Measurements from ENCODE around the gene RUFY3. TPM values are rescaled to one million over a fixed set of nuclear protein-coding genes. Genes with fewer than 3 reads are reported as not detected.

The RUFY3 gene
- total RNA-seq, 1 donor from 2014 or later: 43.2 TPM

GRCh38 chr4:70841211-70841610 is 119.4 kb downstream of the RUFY3 start:
- peaks cover 2% of the 10 kb centered on the region for H3K36me3 ChIP-seq (ENCODE audit: control insufficient read depth, insufficient read depth, low read length)
- H3K27me3 ChIP-seq (ENCODE audit: control insufficient read depth, insufficient read depth, low read length): no peaks in the 10 kb centered on the region
- FAIRE-seq (no peak), DNase-seq (ENCODE audit: low read depth) (no peak)
- TF ChIP-seq, protein P1, sequence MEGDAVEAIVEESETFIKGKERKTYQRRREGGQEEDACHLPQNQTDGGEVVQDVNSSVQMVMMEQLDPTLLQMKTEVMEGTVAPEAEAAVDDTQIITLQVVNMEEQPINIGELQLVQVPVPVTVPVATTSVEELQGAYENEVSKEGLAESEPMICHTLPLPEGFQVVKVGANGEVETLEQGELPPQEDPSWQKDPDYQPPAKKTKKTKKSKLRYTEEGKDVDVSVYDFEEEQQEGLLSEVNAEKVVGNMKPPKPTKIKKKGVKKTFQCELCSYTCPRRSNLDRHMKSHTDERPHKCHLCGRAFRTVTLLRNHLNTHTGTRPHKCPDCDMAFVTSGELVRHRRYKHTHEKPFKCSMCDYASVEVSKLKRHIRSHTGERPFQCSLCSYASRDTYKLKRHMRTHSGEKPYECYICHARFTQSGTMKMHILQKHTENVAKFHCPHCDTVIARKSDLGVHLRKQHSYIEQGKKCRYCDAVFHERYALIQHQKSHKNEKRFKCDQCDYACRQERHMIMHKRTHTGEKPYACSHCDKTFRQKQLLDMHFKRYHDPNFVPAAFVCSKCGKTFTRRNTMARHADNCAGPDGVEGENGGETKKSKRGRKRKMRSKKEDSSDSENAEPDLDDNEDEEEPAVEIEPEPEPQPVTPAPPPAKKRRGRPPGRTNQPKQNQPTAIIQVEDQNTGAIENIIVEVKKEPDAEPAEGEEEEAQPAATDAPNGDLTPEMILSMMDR (IDR thresholded peaks at IDR 0.05; ENCODE audit: insufficient read depth, low read length, severe bottlenecking): no peak
- H3K4me3 ChIP-seq (ENCODE audit: low read depth, low read length): no peak overlapping the region

DNA sequence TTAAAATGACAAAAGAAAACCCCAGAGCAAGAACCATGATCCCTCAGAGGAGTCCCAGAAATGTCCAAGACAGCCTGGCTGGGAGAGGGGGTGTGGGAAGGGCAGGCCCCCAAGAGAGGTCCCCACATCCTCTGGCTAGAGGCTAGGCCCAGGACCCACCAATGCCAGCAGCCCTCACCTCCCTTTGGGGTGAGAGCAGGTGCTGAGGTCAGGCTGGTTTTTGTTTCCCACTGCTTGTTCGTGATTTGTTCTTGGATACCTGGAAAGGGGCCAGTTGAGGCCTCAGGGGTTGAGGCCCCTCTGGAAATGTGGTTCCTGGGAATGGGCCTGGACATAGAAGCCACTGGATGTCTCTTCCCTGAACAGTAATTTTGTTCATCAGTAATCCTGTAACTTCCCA is 120.2 kb downstream of the RUFY3 start:
- no peaks in the 10 kb centered on the region for H3K27me3 ChIP-seq (ENCODE audit: control insufficient read depth, insufficient read depth, low read length)
- FAIRE-seq: no peak
- TF ChIP-seq, protein P1 (IDR thresholded peaks at IDR 0.05; ENCODE audit: insufficient read depth, low read length, severe bottlenecking): no peak
- no peak for DNase-seq (ENCODE audit: low read depth)
- no peaks in the 10 kb centered on the region for H3K36me3 ChIP-seq (ENCODE audit: control insufficient read depth, insufficient read depth, low read length)
- no peak overlapping the region for H3K4me3 ChIP-seq (ENCODE audit: low read depth, low read length)

DNA sequence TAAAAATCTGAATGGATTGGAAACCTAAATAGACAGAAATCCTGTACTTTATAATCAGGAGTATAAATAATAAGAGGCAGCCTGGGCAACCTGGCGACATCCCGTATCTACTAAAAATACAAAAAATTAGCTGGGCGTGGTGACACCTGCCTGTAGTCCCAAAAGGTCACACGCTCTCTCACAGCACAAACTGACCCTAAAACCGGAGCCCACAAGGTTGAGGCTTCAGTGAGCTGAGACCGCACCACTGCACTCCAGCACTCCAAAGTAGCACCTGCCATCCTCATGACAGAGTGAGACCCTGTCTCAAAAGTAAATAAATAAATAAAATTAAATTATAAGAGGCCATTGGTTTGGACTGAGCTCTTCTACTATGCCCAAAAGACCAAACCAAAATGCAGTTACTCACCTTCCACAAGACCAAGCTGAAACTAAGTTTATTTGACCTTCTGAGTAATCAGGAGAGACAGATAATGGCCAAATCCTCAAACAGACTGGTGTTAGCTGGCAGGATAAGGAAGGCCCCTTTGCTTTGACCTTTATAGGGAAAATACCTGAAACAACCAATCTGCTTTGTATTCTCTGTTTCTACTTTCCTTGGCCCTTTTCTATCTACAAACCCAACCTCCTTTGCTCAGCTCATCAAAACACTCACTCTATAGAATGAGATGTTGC is 121.1 kb downstream of the RUFY3 start:
- Histone ChIP-seq H3K4me3 (ENCODE audit: low read depth, low read length) (no peak overlapping the region), H3K27me3 (ENCODE audit: control insufficient read depth, insufficient read depth, low read length) (no peaks in the 10 kb centered on the region), H3K36me3 (ENCODE audit: control insufficient read depth, insufficient read depth, low read length) (no peaks in the 10 kb centered on the region)
- TF ChIP-seq, protein P1 (IDR thresholded peaks at IDR 0.05; ENCODE audit: insufficient read depth, low read length, severe bottlenecking): no peak
- no peak for DNase-seq (ENCODE audit: low read depth)
- FAIRE-seq: no peak

GRCh38 chr4:70844180-70844579 is 122.4 kb downstream of the RUFY3 start:
- H3K27me3 ChIP-seq (ENCODE audit: control insufficient read depth, insufficient read depth, low read length): no peaks in the 10 kb centered on the region
- FAIRE-seq: no peak
- TF ChIP-seq, protein P1 (IDR thresholded peaks at IDR 0.05; ENCODE audit: insufficient read depth, low read length, severe bottlenecking): no peak
- DNase-seq (ENCODE audit: low read depth): no peak
- H3K36me3 ChIP-seq (ENCODE audit: control insufficient read depth, insufficient read depth, low read length): no peaks in the 10 kb centered on the region
- no peak overlapping the region for H3K4me3 ChIP-seq (ENCODE audit: low read depth, low read length)

GRCh38 chr4:70849291-70849690 is 127.5 kb downstream of the RUFY3 start:
- H3K36me3 ChIP-seq (ENCODE audit: control insufficient read depth, insufficient read depth, low read length): no peaks in the 10 kb centered on the region
- no peak overlapping the region for H3K4me3 ChIP-seq (ENCODE audit: low read depth, low read length)
- TF ChIP-seq, protein P1 (IDR thresholded peaks at IDR 0.05; ENCODE audit: insufficient read depth, low read length, severe bottlenecking): no peak
- DNase-seq (ENCODE audit: low read depth) (no peak), FAIRE-seq (no peak)
- no peaks in the 10 kb centered on the region for H3K27me3 ChIP-seq (ENCODE audit: control insufficient read depth, insufficient read depth, low read length)

DNA sequence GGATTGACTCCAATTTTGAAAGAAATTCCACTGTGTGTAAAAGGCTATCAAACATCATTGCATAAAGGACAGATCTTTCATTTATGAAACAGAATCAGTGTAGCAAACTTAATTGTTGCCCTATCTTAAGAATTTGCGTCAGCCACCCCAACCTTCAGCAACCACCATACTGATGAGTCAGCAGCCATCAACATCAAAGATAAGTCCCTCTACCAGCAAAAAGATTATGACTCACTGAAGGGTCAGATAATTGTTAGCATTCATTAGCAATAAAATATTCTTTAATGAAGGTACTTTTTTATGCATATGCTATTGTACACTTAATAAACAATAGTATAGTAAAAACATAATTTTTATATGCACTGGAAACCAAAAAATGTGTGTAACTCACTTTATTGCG is 133.7 kb downstream of the RUFY3 start:
- H3K27me3 ChIP-seq (ENCODE audit: control insufficient read depth, insufficient read depth, low read length): no peaks in the 10 kb centered on the region
- TF ChIP-seq, protein P1 (IDR thresholded peaks at IDR 0.05; ENCODE audit: insufficient read depth, low read length, severe bottlenecking): no peak
- H3K4me3 ChIP-seq (ENCODE audit: low read depth, low read length): no peak overlapping the region
- H3K36me3 ChIP-seq (ENCODE audit: control insufficient read depth, insufficient read depth, low read length): no peaks in the 10 kb centered on the region
- FAIRE-seq: no peak
- DNase-seq (ENCODE audit: low read depth): no peak
